ENCODE measurements around the gene DPP9.
A peak's percentile ranks its signal among the peaks of the same experiment; 100 is the strongest.
"Not testable (repeated sequence)": the region's sequence is repeated elsewhere in the genome, so short reads cannot be mapped to it uniquely, and the experiment has no call there.

Gene DPP9

DNA sequence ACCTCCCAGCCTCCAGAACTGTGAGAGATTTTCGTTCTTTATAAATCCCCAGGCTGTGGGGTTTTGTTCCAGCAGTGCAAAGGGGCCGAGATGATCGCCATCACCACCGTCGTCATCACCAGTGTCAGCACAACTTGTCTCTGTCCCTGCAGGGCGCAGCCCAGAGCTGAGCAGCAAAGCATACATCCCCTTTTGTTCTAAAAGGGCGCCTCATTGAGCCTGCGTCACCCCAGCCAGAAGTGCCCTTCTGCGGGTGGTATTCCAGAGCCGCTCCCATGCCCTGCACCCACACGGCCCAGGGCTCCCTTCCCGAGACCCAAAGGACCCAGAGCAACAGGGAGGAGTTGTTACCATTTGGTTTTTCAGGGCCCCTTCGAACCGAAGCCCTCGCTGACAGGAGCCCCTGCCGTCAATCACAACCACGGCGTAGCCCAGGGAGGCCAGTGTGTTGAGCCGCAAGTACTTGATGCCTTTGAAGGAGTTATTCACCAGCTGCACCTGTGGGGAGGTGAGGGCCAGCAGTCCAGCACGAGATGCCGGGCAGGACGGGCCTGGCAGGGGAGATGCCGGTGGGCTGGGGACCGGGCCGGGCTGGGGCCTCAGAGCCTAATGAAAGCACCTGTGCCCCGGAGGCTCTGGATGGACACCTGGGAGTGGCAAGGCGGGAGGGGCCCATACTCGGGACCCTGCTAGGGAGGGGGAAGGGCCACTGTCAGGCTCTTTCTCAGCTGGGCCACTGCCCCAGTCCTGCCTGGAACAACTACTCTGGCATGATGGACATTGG lies 39.1 kb downstream of the DPP9 start:
- DNase-seq = no peak

DNA sequence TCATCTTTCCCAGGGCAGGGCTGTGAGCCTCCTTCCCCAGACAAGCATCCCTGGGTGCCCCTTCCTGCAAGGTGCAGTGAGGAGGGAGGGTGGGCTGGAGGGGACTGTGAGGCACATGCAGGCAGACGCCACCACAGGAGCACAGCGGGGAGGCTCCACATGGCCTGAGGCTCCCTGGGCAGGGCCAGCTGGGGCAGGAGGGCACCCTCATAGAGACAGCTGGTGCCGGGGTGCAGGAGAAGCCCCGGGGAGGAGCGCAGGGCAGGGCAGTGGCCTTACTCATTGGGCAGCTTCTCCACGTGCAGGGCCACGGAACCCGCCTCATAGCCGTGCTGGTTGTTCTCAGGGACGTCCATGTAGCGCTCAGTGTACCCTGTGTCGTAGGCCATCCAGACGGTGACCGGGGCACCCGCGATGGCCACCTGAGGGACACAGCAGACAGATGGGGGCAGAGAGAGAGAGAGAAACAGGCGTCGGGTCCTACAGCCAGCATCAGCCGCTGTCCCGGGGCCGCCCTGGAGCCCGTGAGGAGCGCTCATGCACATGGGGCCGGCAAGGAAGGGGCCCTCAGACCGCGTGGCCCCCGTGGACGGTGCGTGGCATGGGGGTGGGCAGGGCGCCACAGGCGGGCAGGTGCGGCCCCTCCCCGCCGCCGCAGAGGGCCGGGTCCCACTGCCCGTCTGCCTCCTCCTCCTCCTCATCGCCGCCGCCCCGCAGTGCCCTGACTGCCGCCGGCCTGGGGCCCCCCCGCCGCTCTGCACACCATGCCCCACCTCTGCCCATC lies 41.0 kb downstream of the DPP9 start:
- DNase-seq = no peak

DNA sequence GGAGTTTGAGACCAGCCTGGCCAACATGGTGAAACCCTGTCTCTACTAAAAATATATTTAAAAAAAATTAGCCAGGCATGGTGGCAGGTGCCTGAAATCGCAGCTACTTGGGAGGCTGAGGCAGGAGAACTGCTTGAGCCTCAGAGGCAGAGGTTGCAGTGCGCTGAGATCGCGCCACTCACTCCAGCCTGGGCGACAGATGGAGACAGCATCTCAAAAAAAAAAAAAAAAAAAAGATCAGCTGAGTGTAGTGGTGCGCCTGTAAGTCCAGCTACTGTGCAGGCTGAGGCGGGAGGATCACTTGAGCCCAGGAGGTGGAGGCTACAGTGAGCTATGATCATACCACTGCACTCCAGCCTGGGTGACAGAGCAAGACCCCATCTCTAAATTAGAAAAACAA lies 43.6 kb downstream of the DPP9 start:
- DNase-seq = not testable (repeated sequence)

DNA sequence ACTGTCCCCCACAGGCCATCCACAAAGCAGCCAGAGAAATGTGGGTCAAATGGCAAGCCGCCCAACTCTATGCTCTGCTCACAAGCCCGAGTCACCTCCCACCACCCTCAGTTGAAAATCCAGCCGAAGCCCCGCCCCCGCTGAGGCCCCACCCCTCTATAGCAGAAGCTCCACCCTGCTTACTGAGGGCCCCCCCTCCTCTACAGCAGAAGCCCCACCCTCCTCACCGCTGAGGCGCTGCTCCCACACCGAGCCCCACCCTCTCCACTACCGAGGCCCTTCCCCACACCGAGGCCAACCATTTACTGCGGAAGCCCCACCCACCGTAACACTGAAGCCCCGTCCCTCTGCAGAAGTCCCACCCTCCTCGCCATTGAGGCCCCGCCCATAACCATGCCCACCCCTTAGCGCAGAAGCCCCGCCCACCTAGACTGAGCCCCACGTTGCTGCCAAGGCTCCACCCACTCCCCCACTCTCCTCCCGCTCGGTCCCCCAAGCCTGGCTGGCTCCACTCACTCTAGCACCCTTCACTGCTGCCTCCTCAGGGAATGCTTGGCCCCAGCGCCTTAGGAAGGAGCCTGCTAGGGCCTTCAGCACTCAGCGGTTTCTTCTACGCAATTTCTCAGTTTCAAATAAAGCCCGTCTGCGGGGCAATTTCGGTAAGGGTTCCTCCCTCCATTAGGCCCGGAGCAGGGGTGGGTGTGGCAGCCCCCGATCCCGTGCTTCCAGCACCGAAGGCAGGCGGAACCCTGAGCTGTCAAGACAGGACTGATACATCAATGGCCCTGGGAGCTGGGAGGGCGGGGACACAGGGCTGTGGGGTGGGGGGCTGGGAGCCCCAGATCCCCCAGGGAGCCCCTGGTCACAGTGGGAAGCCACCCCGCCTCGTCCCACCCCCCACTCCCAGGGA lies 44.5 kb downstream of the DPP9 start:
- no peak for DNase-seq

DNA sequence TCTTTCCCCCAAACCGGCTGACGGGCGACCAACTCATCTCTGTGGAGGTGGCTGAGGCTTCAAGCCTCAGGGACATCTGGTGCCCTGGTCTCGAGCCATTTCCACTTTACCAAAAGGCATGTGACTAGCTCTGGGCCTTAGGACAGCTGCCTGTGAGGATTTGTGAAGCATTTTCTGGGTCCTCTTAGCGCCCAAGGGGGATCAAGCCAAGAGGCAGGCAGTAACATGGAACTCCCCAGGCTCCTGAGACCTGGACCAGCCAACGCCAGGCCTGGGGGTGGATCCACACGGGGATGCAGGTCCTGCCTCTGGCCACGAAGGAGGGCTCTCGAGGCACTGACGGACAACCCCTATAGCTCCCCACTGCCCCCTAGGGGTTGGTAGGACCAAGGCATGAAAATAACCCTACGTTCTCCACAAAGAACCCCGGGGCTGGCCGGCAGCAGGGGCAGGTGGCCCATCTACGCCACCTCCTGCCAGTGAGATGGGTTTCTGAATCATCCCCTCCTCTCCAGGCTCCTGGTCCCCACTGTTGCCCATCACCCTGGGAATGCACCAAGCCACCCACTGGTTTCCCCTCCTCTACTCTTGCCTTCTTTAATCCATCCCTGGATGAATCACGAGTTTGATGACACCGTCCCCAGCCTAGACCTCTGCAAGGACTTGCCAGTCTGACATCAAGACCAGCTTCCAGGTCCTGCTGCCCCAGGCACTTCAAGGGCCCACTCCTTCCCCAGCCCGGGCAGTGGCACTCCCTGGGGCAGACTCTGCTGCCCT lies 46.5 kb downstream of the DPP9 start:
- peak; percentile 18 to 23 for DNase-seq

DNA sequence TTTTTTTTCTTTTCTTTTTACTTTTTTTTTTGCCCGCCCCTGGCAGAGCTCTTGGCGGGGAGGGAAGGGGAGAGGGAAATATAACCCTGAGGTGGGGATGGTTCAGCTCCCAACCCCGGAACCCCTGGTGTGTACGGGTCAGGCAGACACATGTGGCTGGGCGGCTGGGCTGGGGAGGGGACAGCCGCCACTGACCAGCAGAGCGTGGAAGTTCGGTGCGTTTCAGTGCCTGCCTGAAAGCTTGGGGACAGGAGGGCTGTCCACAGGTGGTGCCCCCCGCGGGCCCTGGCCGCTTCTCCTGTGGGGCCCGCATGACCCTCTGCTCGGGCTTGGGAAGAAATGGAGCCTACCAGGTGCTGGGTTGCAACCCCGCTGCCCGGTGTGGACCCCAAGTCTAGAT lies 48.3 kb downstream of the DPP9 start:
- no peak for DNase-seq

DNA sequence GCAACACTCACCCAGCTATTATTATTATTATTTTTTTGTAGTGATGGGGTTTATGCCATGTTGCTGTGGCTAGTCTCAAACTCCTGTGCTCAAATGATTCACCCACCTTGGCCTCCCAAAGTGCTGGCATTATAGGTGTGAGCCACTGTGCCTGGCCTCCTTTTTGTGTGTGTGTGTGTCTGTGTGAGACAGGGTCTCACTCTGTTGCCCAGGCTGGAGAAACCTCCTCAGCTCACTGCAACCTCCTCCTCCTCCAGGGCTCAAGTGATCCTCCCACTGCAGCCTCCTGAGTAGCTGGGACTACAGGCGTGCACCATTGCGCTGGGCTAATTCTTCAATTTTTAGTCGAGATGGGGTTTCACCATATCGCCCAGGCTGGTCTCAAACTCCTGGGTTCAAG lies 49.9 kb downstream of the DPP9 start:
- no peak for DNase-seq

DNA sequence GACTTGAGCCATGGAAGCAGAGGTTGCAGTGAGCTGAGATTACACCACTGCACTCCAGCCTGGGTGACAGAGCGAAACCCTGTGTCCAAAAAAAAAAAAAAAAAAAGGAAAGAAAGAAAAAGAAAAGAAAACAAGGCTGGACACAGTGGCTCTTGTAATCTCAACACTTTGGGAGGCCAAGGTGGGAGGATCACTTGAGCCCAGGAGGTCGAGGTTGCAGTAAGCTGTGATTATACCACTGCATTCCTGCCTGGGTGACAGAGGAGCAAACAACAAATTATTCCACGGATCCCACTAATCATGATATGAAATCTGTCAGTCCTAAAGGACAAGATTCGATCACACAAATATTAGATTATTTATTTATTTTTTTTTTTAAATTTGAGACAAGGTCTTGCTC lies 50.4 kb downstream of the DPP9 start:
- DNase-seq = no peak

DNA sequence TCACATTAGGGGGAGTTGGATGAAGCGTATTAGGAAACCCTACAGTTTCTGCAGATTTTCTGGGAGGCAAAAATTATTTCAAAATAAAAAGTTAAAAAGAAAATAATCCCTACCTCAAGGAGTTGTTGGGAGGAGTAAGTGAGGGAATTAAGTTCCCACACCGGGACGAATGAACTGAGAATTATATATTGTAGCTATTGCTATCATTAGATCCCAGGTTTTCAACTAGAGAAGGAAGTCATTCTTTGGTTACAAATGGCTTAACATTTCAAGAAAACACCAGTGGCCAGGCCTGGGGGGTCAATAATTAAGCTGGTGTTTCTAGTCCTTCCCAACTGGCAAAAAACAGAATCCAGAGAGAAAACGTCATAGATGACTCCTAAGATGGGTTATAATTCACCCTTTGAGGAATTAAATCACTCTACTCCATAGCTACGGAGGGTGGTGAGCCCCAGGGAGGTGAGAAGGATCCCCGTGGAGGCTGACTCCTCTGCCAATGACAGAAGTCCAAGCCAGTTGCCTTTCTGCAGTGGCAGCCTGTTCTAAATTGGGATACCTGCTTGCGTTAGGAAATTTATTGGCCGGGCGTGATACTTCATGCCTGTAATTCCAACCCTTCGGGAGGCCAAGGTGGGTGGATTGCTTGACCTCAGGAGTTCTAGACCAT lies 52.3 kb downstream of the DPP9 start:
- DNase-seq = no peak

DNA sequence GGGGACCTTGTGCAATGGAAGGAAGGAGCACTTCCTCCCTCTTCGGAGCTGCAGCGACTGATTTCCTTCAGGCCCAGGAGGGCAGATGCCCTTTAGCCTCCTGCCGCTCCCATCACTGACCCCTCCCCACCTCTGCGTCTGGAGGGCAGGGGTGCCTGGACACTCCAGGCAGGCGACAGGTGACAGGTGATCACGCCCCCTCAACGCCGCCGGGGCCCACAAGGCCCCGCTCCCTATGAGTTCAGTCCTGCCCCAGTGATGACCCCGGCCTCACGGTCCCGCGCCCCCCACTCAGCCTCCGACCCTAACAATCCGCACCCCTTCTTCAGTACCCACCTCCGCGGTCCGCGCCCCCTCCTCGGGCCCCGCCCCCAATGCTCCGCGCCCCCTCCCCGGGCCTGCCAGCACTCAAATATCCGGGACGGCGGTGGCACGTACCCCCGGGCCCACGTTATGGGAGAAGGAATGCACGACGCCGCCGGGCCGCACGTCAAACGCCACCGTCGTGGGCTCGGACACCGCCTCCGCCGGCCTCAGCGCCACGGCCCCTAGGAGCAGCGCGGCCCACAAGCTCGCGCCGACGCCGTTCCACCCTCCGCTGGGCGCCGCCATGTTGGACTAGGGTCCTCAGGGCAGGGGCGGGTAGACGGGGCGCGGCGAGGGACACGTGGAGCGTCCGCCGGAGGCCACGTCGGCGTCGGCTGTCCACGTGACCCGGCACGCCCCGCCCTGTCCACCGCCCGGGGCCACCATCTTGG lies 53.7 kb downstream of the DPP9 start, which contains the start of gene MYDGF:
Gene MYDGF, minus strand, starts transcription at position 620 of the 758 bp plus-strand sequence. Its CDS starts 8 bp downstream, at position 612.
- peak; percentile 81 to 84 for DNase-seq

DNA sequence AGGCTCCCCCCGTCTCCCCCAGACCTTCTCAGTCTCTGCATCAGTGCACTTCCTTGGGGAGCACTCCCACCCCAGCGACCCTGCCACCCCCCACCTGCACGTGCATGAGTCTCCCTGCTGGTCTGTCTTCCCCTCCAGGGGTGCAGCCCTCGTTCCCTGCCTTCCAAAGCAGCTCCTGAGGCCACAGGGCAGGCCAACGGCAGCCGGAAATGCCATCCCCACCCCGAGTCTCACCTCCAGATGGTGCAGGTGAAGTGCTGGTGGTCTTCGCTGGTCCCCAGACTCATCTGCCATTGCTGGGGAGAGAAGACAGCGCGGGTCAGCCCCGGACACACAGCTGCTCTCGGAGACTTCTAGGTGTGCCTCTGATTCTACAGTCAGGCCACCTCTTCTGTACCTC lies 59.0 kb downstream of the DPP9 start:
- DNase-seq = no peak

DNA sequence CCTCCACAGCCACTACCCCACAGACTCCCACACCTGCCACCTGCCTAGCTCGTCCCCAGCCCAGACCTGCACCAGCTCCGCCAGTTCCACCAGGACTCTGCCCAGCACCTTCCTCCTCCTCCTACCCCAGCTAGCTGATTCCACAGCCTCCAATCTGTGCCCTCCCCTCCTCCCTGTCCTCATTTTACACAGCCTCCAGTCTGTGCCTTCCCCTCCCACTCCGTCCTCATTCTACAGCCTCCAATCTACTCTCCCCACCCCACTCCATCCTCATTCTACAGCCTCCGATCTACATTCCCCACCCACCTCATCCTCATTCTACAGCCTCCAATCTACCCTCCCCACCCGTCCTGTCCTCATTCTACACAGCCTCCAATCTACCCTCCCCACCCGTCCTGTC lies 60.8 kb downstream of the DPP9 start:
- DNase-seq = no peak

DNA sequence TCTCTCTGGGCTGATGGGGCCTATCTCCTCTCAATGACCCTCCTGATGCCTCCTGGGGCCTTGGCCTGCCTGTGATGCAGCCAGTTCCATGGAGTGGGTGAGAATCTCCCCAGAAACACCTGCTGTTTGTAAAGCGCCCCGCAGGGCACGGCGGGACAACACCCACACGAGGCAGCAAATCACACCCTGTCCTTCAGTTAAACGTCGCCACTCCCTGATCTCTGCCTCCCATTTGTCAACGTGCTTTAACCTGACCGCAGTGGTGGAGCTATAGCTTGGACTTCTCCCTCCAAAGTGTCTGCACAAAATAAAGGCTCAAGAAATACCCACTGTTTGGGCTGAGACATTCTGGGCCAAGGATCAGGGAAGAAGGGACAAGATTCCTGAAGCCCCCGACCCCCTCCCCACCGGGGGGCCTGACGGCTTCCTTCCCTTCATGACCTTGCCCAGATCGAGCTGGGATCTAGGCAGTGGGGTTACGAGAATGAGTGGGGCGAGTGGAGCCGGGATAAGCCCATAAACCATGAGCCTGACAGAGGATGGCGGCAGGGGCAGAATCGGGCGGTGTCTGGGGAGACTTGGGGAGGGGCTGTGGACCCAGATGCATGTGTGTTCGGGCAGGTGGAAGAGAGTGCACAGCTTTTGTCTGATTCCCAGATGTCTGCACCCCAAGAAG lies 61.5 kb downstream of the DPP9 start:
- DNase-seq = no peak

DNA sequence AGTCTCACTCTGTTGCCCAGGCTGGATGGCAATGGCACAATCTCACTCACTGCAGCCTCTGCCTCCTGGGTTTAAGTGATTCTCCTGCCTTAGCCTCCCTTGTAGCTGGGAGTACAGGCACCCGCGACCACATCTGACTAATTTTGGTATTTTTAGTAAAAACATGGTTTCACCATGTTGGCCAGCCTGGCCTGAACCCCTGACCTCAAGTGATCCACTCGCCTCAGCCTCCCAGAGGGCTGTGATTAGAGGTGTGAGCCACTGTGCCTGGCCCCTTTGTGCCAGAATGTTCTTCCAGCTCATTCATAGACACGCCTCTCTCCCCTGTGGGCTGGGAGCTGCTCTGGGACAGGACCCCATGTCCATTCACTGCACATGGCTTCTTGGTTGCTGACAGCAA lies 62.6 kb downstream of the DPP9 start:
- no peak for DNase-seq

DNA sequence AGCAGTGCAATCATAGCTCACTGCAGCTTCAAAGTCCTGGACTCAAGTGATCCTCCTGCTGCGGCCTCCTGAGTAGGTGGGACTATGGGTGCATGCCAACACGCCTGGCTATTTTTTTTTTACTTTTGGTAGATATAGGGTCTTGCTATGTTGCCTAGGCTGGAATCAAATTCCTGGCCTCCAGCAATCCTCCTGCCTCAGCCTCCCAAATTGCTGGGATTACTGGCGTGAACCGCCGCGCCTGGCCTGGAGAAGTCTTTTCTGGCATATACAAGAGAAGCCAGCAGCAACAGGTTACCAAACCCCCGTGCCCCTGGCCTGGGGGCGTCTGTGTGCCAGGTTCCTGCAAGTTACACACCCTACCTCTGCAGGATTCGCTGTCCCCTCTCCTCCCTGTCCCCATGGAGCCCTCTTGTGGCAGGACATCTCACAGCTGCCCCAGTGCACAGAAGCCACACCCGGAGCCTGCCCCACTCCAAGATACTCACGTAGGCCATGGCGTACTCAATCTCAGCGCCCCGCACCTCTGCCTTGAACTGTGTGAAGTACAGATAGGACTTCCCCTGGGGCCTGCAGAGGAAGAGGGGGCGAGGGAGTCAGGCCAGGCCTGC lies 63.4 kb downstream of the DPP9 start:
- DNase-seq = peak; percentile 56 to 59

DNA sequence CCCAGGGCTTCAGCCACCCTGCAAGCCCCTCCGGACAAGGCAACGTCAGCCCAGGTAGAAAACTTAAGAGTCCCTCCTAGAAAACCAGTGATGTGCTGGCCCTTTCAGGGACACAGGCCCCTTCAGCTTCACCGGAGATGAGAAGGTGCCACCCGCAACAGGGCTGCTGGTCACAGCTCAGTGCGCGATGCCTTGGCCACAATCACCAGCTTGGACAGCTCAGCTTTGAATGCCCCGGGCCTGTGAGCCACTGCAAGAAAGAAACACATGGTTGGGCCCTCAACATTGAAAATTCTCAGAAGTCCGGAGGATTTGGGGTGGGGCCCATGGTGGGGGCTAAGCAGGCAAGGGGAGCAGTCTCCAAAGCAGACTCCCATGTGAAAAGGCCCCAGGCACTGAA lies 65.8 kb downstream of the DPP9 start:
- no peak for DNase-seq

DNA sequence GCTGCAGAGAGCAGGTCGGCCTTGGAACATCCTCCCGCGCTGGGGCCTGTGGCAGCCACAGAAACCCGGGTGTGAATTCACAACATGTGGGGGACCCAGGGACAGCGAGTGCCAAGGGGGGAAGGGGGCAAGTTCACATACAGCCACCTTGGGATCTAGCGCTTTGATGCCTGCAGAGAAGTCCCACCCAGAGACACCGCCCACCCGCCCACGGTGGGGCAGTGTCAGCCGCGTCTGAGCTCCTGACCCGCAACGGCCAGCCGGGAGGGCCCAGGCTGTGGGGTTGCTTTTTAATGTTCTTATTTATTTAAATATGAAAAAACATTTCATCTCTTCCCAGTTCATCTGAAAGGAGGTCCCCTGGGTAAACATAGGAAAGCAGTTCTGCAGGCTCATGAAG lies 66.4 kb downstream of the DPP9 start:
- no peak for DNase-seq

DNA sequence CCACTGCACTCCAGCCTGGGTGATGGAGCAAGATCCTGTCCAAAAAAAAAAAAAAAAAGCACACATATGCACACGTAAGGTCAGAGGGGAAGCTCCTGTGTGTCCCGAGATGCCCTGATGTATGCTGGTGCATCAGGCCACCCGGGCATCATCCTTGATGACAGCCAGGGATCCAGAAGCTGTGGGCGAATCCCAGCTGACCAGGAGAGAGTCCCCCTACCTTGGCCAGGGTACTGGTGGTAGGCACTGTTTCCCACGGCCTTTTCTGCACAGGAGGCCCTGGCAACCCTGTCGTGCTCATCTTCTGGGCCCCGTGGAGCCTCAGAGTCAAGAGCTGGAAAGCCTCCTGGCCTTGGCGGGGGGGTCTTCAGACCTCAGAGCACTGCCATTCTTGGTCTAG lies 67.5 kb downstream of the DPP9 start:
- DNase-seq = no peak

DNA sequence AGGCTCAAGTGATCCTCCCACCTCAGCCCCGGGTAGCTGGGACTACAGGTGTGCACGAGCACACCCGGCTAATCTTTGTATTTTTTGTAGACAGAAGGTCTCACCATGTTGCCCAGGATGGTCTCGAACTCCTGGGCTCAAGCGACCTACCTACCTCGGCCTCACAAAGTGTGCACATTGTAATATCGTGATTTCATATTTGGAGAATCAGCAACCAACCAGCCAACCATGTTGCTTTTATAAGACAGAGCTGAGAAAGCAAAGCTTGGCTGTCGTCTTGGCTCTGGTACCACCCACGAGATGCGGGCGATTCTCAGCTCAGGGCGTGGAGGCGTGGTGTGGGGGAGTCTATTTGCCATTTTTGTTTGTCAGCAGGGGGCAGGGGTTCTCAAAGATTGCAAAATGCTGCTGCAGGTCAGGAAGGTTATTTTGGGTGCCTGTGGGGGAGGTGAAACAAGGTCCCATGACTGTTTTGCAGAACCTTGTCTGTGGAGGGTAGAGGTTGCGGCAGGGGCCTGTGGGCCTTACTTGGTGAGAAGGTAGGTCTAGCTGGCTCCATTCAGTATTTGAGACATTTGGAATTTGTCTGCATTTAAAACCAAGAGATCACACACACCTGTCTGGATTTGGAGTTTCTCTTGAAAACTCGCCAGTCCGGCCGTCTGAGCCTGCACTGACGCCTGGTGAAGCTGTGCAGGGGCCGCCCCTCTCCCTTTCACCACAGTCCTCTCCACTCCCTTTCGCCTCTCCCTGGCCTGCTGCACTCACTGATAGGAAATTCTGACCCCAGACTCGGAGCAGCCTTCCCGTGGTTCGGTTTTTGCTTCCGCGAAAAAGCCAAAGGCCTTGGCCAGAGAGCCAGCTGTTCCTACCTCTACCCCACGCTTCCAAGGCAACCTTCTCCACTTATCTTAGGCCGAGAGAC lies 68.9 kb downstream of the DPP9 start:
- no peak for DNase-seq
